ENCODE results near the gene PGLYRP4. TPM values are rescaled to one million over a fixed set of nuclear protein-coding genes. Genes with fewer than 3 reads are reported as not detected.

The PGLYRP4 gene
- total RNA-seq, 1 donor from 2014 or later = 0.71 TPM

GRCh38 chr1:153395136-153395685, 46.6 kb upstream of the PGLYRP4 start:
- DNase-seq (ENCODE audit: low read depth) = no peak

GRCh38 chr1:153394391-153394790, 45.8 kb upstream of the PGLYRP4 start:
- no peak for TF ChIP-seq CTCF (IDR thresholded peaks at IDR 0.05; ENCODE audit: insufficient read depth, low read length, poor library complexity, severe bottlenecking)
- no peak for DNase-seq (ENCODE audit: low read depth)
- no peaks in the 10 kb centered on the region for H3K36me3 ChIP-seq (ENCODE audit: control insufficient read depth, insufficient read depth, low read length)
- no peak overlapping the region for H3K4me3 ChIP-seq (ENCODE audit: low read depth, low read length)
- H3K27me3 ChIP-seq (ENCODE audit: control insufficient read depth, insufficient read depth, low read length) = peaks cover 2% of the 10 kb centered on the region

More at GRCh38 chr1:153395136-153395685, 46.6 kb upstream of the PGLYRP4 start:
- peaks cover 2% of the 10 kb centered on the region for H3K27me3 ChIP-seq (ENCODE audit: control insufficient read depth, insufficient read depth, low read length)
- no peaks in the 10 kb centered on the region for H3K36me3 ChIP-seq (ENCODE audit: control insufficient read depth, insufficient read depth, low read length)
- no peak for TF ChIP-seq CTCF (IDR thresholded peaks at IDR 0.05; ENCODE audit: insufficient read depth, low read length, poor library complexity, severe bottlenecking)
- no peak overlapping the region for H3K4me3 ChIP-seq (ENCODE audit: low read depth, low read length)

- H3K27me3 ChIP-seq (ENCODE audit: control insufficient read depth, insufficient read depth, low read length) = peaks cover 2% of the 10 kb centered on the region
- no peak for DNase-seq (ENCODE audit: low read depth)
- no peak overlapping the region for H3K4me3 ChIP-seq (ENCODE audit: low read depth, low read length)
- no peaks in the 10 kb centered on the region for H3K36me3 ChIP-seq (ENCODE audit: control insufficient read depth, insufficient read depth, low read length)
- no peak for TF ChIP-seq CTCF (IDR thresholded peaks at IDR 0.05; ENCODE audit: insufficient read depth, low read length, poor library complexity, severe bottlenecking)
Observed at GRCh38 chr1:153393926-153394325, 45.3 kb upstream of the PGLYRP4 start.

GRCh38 chr1:153392822-153393221, 44.2 kb upstream of the PGLYRP4 start:
- DNase-seq (ENCODE audit: low read depth) = no peak
- Histone ChIP-seq H3K36me3 (ENCODE audit: control insufficient read depth, insufficient read depth, low read length) (no peaks in the 10 kb centered on the region), H3K27me3 (ENCODE audit: control insufficient read depth, insufficient read depth, low read length) (peaks cover 2% of the 10 kb centered on the region), H3K4me3 (ENCODE audit: low read depth, low read length) (no peak overlapping the region)
- TF ChIP-seq CTCF (IDR thresholded peaks at IDR 0.05; ENCODE audit: insufficient read depth, low read length, poor library complexity, severe bottlenecking) = no peak

GRCh38 chr1:153392258-153392657, 43.6 kb upstream of the PGLYRP4 start:
- DNase-seq (ENCODE audit: low read depth) = no peak
- no peaks in the 10 kb centered on the region for H3K36me3 ChIP-seq (ENCODE audit: control insufficient read depth, insufficient read depth, low read length)
- peaks cover 2% of the 10 kb centered on the region for H3K27me3 ChIP-seq (ENCODE audit: control insufficient read depth, insufficient read depth, low read length)
- TF ChIP-seq CTCF (IDR thresholded peaks at IDR 0.05; ENCODE audit: insufficient read depth, low read length, poor library complexity, severe bottlenecking) = no peak
- no peak overlapping the region for H3K4me3 ChIP-seq (ENCODE audit: low read depth, low read length)

Measured in kidney epithelial cell (primary cell).